Neural progenitor cell (in vitro differentiated cells): Measurements from ENCODE around the gene SLC27A1. TPM values are rescaled to one million over a fixed set of nuclear protein-coding genes. Genes with fewer than 3 reads are reported as not detected.
"Not testable (repeated sequence)": the region's sequence is repeated elsewhere in the genome, so short reads cannot be mapped to it uniquely, and the experiment has no call there.

Experiments
- DNase-seq: peaks from one replicate; pipeline ENCODE4 v3.0.0-alpha.2; 2016; ENCODE audit warnings: low spot score
- H2AFZ ChIP-seq: fragments of 200-600 bp; sonication (generic); replicated peaks from 2 replicates; pipeline ENCODE4 v1.6.1; 2016; ENCODE audit warnings: antibody characterized with exemption
- H3F3A ChIP-seq: fragments of 200-600 bp; sonication (generic); 2 replicates; pipeline ENCODE4 v1.6.1; 2016; ENCODE audit warnings: antibody characterized with exemption, low read depth
- H3K27ac ChIP-seq: fragments of 200-600 bp; sonication (generic); 2 replicates; pipeline ENCODE4 v1.5.1; 2016; ENCODE audit warnings: mild to moderate bottlenecking
- H3K27me3 ChIP-seq: fragments of 200-600 bp; sonication (generic); 2 replicates; pipeline ENCODE4 v1.6.1; 2016; ENCODE audit warnings: mild to moderate bottlenecking, moderate library complexity
- H3K36me3 ChIP-seq: fragments of 200-600 bp; sonication (generic); 2 replicates; pipeline ENCODE4 v1.5.1; 2016
- H3K4me1 ChIP-seq: fragments of 200-600 bp; sonication (generic); 2 replicates; pipeline ENCODE4 v1.6.1; 2016; ENCODE audit warnings: mixed run types
- H3K4me2 ChIP-seq: fragments of 200-600 bp; sonication (generic); 2 replicates; pipeline ENCODE4 v1.6.1; 2016
- H3K4me3 ChIP-seq: fragments of 200-600 bp; sonication (generic); 2 replicates; pipeline ENCODE4 v1.5.1; 2016
- H3K79me2 ChIP-seq: fragments of 200-600 bp; sonication (generic); 2 replicates; pipeline ENCODE4 v1.6.1; 2016; ENCODE audit warnings: low read depth
- H3K9ac ChIP-seq: fragments of 200-600 bp; sonication (generic); 2 replicates; pipeline ENCODE4 v1.6.1; 2016
- H3K9me3 ChIP-seq: fragments of 200-600 bp; sonication (generic); 2 replicates; pipeline ENCODE4 v1.5.1; 2016; ENCODE audit warnings: low read depth
- H4K20me1 ChIP-seq: fragments of 200-600 bp; sonication (generic); 2 replicates; pipeline ENCODE4 v1.6.1; 2016; ENCODE audit warnings: low read depth
- H3K27ac Mint-ChIP-seq: 3 replicates; pipeline ENCODE4 v1.8.0; 2021; ENCODE audit warnings: mixed read lengths
- H3K27me3 Mint-ChIP-seq: 2 replicates; pipeline ENCODE4 v1.8.0; 2022; ENCODE audit warnings: low read depth, mild to moderate bottlenecking, inconsistent platforms, moderate library complexity, mixed read lengths; ENCODE audit not compliant: insufficient read depth
- H3K36me3 Mint-ChIP-seq: 3 replicates; pipeline ENCODE4 v1.8.0; 2021; ENCODE audit warnings: mixed read lengths
- H3K4me1 Mint-ChIP-seq: 3 replicates; pipeline ENCODE4 v1.8.0; 2021; ENCODE audit warnings: mixed read lengths
- H3K4me3 Mint-ChIP-seq: 3 replicates; pipeline ENCODE4 v1.8.0; 2021; ENCODE audit warnings: mild to moderate bottlenecking, moderate library complexity, mixed read lengths
- H3K9me3 Mint-ChIP-seq: 3 replicates; pipeline ENCODE4 v1.8.0; 2020; ENCODE audit warnings: mixed read lengths
- EZH2 ChIP-seq: fragments of 200-600 bp; sonication (generic); IDR thresholded peaks from 2 replicates; pipeline ENCODE4 v1.6.1; 2017; ENCODE audit warnings: antibody characterized with exemption, mild to moderate bottlenecking, moderate library complexity
- EZH2phosphoT487 ChIP-seq: fragments of 200-600 bp; sonication (generic); IDR thresholded peaks from 2 replicates; pipeline ENCODE4 v1.6.1; 2017; ENCODE audit warnings: antibody characterized with exemption
- total RNA-seq: library from RNA; depleted of rRNA; stranded (reverse); fragments of >200 nt; gene quantifications from 2 replicates; pipeline ENCODE4 v1.2.3, GENCODE V29; 2015; ENCODE audit warnings: low replicate concordance
- TF ChIP-seq, protein P1 (sequence below): fragments of 200-600 bp; sonication (generic); IDR thresholded peaks from 2 replicates; pipeline ENCODE4 v1.5.1; 2017; ENCODE audit warnings: antibody characterized with exemption, mild to moderate bottlenecking

SLC27A1 gene
- total RNA-seq, 1 donor from 2014 or later: 13.9 TPM

DNA sequence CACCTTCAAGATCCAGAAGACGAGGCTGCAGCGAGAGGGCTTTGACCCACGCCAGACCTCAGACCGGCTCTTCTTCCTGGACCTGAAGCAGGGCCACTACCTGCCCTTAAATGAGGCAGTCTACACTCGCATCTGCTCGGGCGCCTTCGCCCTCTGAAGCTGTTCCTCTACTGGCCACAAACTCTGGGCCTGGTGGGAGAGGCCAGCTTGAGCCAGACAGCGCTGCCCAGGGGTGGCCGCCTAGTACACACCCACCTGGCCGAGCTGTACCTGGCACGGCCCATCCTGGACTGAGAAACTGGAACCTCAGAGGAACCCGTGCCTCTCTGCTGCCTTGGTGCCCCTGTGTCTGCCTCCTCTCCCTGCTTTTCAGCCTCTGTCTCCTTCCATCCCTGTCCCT lies 34.1 kb downstream of the SLC27A1 start:
- peaks cover 15% of the 10 kb centered on the region for H3K4me1 Mint-ChIP-seq
- Histone ChIP-seq H3K9me3 (no peaks in the 10 kb centered on the region), H3F3A (no peaks in the 10 kb centered on the region), H3K27me3 (no peaks in the 10 kb centered on the region), H3K9ac (no peak overlapping the region), H3K4me2 (no peak overlapping the region), H3K36me3 (no peaks in the 10 kb centered on the region), H3K4me3 (no peak overlapping the region), H3K4me1 (no peaks in the 10 kb centered on the region), H4K20me1 (no peaks in the 10 kb centered on the region), H3K79me2 (no peaks in the 10 kb centered on the region), H3K27ac (no peak overlapping the region), H2AFZ (no peak overlapping the region)
- H3K36me3 Mint-ChIP-seq: peaks cover 4% of the 10 kb centered on the region
- H3K9me3 Mint-ChIP-seq: no peaks in the 10 kb centered on the region
- no peak for DNase-seq
- no peak overlapping the region for H3K4me3 Mint-ChIP-seq
- H3K27me3 Mint-ChIP-seq: peaks cover 6% of the 10 kb centered on the region
- no peak overlapping the region for H3K27ac Mint-ChIP-seq
- TF ChIP-seq, protein P1, sequence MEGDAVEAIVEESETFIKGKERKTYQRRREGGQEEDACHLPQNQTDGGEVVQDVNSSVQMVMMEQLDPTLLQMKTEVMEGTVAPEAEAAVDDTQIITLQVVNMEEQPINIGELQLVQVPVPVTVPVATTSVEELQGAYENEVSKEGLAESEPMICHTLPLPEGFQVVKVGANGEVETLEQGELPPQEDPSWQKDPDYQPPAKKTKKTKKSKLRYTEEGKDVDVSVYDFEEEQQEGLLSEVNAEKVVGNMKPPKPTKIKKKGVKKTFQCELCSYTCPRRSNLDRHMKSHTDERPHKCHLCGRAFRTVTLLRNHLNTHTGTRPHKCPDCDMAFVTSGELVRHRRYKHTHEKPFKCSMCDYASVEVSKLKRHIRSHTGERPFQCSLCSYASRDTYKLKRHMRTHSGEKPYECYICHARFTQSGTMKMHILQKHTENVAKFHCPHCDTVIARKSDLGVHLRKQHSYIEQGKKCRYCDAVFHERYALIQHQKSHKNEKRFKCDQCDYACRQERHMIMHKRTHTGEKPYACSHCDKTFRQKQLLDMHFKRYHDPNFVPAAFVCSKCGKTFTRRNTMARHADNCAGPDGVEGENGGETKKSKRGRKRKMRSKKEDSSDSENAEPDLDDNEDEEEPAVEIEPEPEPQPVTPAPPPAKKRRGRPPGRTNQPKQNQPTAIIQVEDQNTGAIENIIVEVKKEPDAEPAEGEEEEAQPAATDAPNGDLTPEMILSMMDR: no peak
- no peak for TF ChIP-seq EZH2
- TF ChIP-seq EZH2phosphoT487: no peak

DNA sequence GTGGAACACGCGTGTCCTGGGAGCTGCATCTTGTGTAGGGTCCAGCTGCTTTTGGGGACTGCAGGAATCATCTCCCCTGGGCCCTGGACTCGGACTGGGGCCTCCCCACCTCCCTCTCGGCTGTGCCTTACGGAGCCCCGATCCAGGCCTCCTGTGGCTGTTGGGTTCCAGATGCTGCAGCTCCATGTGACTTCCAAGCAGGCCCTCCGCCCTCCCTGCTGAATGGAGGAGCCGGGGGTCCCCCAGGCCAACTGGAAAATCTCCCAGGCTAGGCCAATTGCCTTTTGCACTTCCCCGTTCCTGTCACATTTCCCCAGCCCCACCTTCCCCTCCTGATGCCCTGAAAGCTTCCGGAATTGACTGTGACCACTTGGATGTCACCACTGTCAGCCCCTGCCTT lies 34.9 kb downstream of the SLC27A1 start:
- no peak for DNase-seq

DNA sequence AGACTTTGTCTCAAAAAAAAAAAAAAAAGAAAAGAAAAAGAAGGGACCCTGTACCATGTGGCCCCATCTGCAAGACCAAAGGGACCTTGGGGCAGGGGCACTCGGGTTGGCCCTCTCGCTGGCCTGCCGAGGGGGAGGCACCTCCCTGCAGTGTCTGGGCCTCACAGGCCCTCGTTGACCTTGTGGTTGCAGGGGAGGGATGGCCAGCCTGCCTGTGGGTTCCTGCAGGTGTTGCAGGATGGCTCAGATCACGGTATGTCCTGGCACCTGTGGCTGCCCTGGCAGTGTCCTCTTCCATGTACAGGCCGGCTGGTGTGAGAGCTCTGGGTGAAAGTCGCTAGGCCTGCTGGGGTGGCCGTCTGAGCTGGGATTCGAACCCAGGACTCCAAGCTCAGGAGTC lies 36.4 kb downstream of the SLC27A1 start:
- no peak overlapping the region for H3K9ac ChIP-seq

More for the DNA sequence above, 34.9 kb downstream of the SLC27A1 start:
- TF ChIP-seq EZH2phosphoT487 (no peak), EZH2 (no peak)
- TF ChIP-seq, protein P1: no peak
- Mint-ChIP-seq H3K27me3 (peaks cover 2% of the 10 kb centered on the region), H3K27ac (no peak overlapping the region), H3K4me3 (no peak overlapping the region), H3K9me3 (no peaks in the 10 kb centered on the region), H3K36me3 (peaks cover 8% of the 10 kb centered on the region), H3K4me1 (peaks cover 9% of the 10 kb centered on the region)
- peaks cover 6% of the 10 kb centered on the region for H3K79me2 ChIP-seq
- H4K20me1 ChIP-seq: no peaks in the 10 kb centered on the region
- H3K27ac ChIP-seq: no peak overlapping the region
- no peaks in the 10 kb centered on the region for H3K9me3 ChIP-seq
- no peaks in the 10 kb centered on the region for H3K36me3 ChIP-seq
- H3F3A ChIP-seq: no peaks in the 10 kb centered on the region
- H3K4me1 ChIP-seq: no peaks in the 10 kb centered on the region
- H3K4me3 ChIP-seq: no peak overlapping the region
- no peak overlapping the region for H3K4me2 ChIP-seq
- no peak overlapping the region for H2AFZ ChIP-seq
- no peak overlapping the region for H3K9ac ChIP-seq
- no peaks in the 10 kb centered on the region for H3K27me3 ChIP-seq

DNA sequence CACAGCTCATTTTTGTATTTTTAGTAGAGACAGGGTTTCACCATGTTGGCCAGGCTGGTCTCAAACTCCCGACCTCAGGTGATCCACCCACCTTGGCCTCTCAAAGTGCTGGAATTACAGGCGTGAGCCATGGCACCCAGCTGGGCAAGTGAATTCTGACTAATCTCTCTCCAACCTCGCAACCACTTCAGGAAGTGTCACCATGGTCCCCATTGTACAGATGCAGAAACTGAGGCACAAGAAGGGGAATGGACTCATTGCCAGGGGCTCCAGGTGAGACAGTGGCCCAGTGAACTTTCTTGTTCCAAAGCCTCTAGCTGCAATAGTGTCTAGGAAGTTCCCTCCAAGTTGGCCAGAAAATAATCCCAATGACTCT lies 38.2 kb downstream of the SLC27A1 start:
- not testable (repeated sequence) for H3K9me3 Mint-ChIP-seq, H3K4me2 ChIP-seq, H3K27ac ChIP-seq, H2AFZ ChIP-seq, H3K36me3 ChIP-seq, H3K9ac ChIP-seq, H3K4me1 ChIP-seq, H3K4me3 ChIP-seq, H3K27ac Mint-ChIP-seq, H3K36me3 Mint-ChIP-seq, H3K27me3 Mint-ChIP-seq, DNase-seq, H3K27me3 ChIP-seq, H3K9me3 ChIP-seq
- H4K20me1 ChIP-seq: peaks cover 10% of the 10 kb centered on the region
- Mint-ChIP-seq H3K4me1 (peaks cover 22% of the 10 kb centered on the region), H3K4me3 (peak overlapping the region; percentile 38)
- peaks cover 22% of the 10 kb centered on the region for H3F3A ChIP-seq
- peaks cover 27% of the 10 kb centered on the region for H3K79me2 ChIP-seq

More for the DNA sequence above, 36.4 kb downstream of the SLC27A1 start:
- Histone ChIP-seq H2AFZ (no peak overlapping the region), H3K4me3 (no peak overlapping the region), H3K36me3 (no peaks in the 10 kb centered on the region), H4K20me1 (no peaks in the 10 kb centered on the region), H3K79me2 (peaks cover 12% of the 10 kb centered on the region), H3K4me1 (no peaks in the 10 kb centered on the region), H3K4me2 (no peak overlapping the region), H3K27ac (no peak overlapping the region), H3K27me3 (no peaks in the 10 kb centered on the region), H3F3A (peaks cover 13% of the 10 kb centered on the region), H3K9me3 (no peaks in the 10 kb centered on the region)
- no peak overlapping the region for H3K4me3 Mint-ChIP-seq
- H3K27ac Mint-ChIP-seq: no peak overlapping the region
- peaks cover 2% of the 10 kb centered on the region for H3K9me3 Mint-ChIP-seq
- H3K36me3 Mint-ChIP-seq: peaks cover 8% of the 10 kb centered on the region
- H3K4me1 Mint-ChIP-seq: peaks cover 15% of the 10 kb centered on the region
- H3K27me3 Mint-ChIP-seq: peaks cover 5% of the 10 kb centered on the region
- TF ChIP-seq EZH2 (no peak), EZH2phosphoT487 (no peak)
- TF ChIP-seq, protein P1: no peak
- DNase-seq: no peak
